Stimulated activated CD8-positive, alpha-beta memory T cell treated with anti-CD3 and anti-CD28 coated beads, Interleukin-4, amount 100 ng/mL, for 1 hour (primary cell): Measurements from ENCODE around the gene DRG1.
"Not testable (repeated sequence)": the region's sequence is repeated elsewhere in the genome, so short reads cannot be mapped to it uniquely, and the experiment has no call there.

Source experiments
- DNase-seq, 2 donors: peaks; one replicate each; pipeline ENCODE4 v3.0.0-alpha.2; 2020; ENCODE audit warnings: low read depth in 2 of 2, low spot score in 1 of 2

Gene DRG1

GRCh38 chr22:31399211-31400022 is at the start of gene DRG1:
Gene DRG1 (plus strand): TSS chr22:31399604. CDS start chr22:31399684, 80 bp downstream.
- peak; percentile 91 to 92 for DNase-seq

GRCh38 chr22:31349960-31350359 is 49.4 kb upstream of the DRG1 start:
- DNase-seq, result no peak

GRCh38 chr22:31350410-31350863 is 49.0 kb upstream of the DRG1 start:
- DNase-seq, result no peak

DNA sequence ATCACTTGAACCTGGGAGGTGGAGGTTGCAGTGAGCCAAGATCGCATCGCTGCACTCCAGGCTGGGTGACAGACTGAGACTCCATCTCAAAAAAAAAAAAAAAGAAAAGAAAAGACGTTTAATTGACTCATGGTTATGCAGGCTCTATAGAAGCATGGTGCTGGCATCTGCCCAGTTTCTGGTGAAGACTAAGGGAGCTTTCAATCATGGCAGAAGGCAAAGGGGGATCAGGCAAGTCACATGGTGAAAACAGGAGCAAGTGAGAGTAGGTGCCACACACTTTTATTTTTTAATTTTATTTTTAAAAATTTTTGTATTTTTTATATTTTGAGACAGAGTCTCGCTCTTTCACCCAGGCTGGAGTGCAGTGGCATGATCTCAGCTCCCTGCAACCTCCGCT is 44.9 kb upstream of the DRG1 start:
- no peak for DNase-seq

- DNase-seq, result no peak
Measured at GRCh38 chr22:31360029-31360428, 39.4 kb upstream of the DRG1 start.

DNA sequence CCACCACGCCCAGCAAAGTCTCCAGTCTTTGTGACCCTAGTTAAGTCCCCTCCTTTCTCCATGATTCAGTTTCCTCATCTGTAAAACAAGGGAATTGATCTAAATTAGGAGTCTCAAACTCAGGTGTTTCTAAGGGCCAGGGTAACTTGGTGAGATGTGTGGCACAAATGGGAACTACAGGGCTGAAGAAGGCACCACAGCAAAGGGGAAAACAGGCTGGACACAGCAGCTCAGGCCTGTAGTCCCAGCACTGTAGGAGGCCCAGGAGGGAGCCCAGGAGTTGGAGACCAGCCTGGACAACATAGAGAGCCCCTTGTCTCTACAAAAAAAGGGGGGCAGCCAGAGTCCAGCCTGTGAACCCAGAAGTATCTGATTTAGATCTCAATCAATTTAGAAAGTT is 37.7 kb upstream of the DRG1 start:
- DNase-seq, result no peak

DNA sequence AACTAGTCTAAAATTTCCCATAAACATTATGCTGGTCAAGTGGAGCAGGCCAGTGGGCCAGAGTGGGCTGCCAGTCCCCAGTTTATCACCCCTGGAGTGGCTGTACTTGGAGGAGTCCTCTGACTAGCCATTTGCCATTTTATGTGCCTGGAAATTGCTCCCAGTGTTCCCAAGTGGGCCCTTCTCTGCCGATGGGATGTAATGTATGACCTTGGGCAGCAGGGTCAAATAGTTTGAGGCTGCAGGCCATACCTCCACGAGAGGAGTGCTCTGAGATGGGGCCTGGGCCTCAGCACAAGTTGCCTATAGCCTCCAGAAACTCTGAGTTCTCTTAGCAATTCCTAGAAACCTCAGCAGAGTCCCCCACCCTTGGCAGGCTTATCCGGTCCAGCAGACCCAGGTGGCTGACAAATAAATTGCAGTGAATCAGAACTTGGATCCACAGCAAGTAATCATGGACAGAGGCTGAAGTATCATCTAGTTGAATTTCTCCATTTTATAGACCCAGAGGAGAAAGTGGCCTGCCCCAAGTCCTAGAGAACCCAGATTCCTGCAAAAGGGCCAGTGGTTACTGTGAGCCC is 35.4 kb upstream of the DRG1 start:
- DNase-seq, result no peak

GRCh38 chr22:31367426-31367825 is 32.0 kb upstream of the DRG1 start:
- no peak for DNase-seq

- DNase-seq, result no peak
Measured at GRCh38 chr22:31377612-31378011, 21.8 kb upstream of the DRG1 start.

DNA sequence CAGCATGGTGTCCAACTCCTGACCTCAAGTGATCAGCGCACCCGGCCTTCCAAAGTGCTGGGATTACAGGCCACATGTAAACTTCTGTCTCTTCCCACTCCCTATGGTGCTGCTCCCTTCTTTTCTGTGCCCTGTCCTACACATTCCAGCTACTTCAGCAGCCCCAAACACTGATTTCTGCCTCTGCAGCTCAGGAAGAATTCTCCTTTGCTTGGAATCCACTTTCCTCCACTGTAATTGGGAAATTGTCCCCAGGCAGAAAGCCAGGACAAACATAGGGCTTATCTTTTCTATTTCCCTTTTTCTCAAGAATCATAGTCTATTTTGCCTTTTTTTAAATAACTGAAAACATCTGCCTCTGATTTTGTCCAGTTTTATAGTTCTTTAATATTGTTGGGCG is 21.3 kb upstream of the DRG1 start:
- no peak for DNase-seq

GRCh38 chr22:31378651-31379050 is 20.8 kb upstream of the DRG1 start:
- DNase-seq, result not testable (repeated sequence)

DNA sequence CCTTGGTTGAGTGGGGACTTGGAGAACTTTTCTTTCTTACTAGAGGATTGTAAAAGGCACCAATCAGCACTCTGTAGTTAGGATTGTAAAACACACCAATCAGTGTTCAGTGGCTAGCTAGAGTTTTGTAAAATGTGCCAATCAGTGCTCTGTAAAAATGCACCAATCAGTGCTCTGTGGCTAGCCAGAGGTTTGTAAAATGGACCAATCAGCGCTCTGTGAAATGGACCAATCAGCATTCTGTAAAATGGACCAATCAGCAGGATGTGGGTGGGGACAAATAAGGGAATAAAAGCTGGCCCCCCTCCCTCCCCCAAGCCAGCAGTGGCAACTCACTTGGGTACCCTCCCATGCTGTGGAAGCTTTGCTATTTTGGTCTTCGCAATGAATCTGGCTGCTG is 5.5 kb upstream of the DRG1 start:
- no peak for DNase-seq

- no peak for DNase-seq
Measured at GRCh38 chr22:31394326-31394725, 5.1 kb upstream of the DRG1 start.

DNA sequence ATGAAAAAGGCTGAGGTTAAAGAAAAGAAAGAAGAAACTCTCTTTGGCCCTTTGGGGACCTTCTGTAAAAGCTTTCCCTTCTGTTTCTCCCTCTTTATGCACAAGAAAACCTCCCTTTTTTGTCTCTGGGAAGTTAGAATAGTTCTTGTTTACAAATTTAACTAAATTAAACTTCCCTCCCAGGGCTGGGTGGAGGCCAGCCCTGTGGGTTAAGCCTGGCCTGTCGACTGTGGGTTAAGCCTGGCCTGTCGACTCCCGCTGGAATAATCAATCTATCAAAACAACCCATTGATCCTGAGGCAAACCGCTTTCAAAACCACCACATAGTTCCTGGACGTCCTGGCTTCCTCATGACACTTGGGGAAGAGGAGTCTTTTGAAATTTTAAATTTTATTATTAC is 1.2 kb upstream of the DRG1 start:
- DNase-seq, result no peak

DNA sequence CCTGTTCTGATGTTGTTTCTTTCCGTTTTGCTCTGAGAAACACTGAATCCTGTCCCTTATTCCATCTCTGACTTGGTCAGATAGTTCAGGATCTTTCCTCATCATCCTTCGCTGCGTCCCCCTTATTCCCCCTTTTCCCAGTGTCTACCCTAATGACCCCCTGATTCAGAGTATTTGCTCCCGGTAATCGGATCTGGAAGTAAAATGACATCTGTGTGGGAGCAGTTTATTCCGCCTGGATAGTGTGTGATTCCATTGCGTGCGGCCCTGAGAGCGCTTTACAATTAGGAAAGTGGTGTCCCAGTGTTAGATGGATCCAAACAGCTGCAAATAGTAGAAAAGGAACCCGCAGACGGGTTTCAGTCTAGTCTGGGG is 606 bp downstream of the DRG1 start:
- no peak for DNase-seq

GRCh38 chr22:31402350-31402749 is 2.9 kb downstream of the DRG1 start:
- not testable (repeated sequence) for DNase-seq

DNA sequence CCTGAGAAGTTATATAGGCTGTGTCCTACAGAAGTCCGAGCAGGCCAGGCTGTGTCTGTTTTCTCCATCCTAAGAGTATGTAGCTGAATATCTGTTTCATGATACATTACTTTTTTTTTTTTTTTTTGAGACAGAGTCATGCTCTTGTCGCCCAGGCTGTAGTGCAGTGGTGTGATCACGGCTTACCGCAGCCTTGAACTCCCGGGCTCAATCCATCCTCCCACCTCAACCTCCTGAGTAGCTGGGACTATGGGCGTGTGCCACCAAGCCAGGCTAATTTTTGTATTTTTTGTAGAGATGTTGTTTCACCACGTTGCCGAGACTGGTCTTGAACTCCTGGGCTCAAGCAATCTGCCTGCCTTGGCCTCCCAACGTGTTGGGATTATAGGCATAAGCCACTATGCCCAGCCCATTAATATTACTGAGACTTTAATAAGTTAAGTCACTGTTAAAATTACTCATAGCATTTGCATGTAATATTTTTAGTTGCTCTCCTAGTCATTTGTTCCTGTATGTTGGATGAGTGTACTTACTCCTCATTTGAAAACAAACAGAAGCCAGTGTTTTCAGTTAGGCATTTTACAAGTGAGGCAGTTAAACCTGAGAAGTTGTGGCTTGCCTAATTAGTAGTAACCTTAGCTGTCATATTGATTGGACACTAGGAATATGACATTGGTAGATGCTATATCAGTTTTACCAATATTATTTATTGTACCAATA is 26.1 kb downstream of the DRG1 start:
- no peak for DNase-seq

- DNase-seq, result no peak
Measured at GRCh38 chr22:31431950-31432349, 32.5 kb downstream of the DRG1 start.

DNA sequence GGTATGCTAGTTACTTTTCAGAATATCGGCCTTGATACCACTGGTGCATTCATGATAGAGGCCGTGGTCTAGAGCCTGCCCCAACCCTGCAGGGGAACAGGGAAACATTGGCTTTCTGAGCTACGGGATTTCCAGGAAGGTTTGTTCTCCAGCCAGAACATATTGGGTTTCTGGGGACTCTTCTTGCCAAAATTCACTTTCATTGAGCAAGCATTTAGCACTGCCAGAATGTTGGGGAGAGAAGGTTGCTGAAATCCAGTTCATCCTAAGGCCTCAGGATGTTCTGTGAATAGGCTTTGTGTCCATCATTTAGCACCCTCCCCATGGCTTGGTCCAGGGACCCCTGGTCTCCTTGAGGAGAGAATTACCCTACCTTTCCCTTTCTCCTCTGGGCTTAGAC is 36.7 kb downstream of the DRG1 start:
- DNase-seq, result no peak

DNA sequence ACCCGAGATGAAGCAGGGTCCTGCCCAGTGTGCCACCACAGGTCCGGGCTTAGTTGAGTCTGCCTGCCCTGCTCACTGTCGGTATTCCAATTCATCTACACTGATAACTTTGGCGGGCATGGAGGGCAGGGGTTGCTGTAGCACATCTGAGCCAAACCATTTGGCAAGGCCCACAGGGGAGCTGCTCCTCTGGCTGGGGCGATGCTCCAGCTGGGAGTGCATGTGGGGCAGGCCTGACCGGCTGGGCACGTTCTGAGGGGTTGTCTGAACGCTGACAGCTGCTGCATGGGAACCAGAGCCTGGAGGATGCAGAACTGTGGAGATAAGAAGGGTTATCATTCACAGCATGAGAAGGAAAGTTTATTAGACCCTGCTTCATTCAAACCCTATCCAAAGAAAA is 40.4 kb downstream of the DRG1 start:
- no peak for DNase-seq

GRCh38 chr22:31440681-31441080 is 41.3 kb downstream of the DRG1 start:
- DNase-seq, result no peak

GRCh38 chr22:31441652-31442051 is 42.2 kb downstream of the DRG1 start:
- DNase-seq, result no peak
